DOHH2 (cell line): ENCODE measurements around the gene SYT14.
"Not testable (repeated sequence)": the region's sequence is repeated elsewhere in the genome, so short reads cannot be mapped to it uniquely, and the experiment has no call there.

Experiments used
- H3F3A ChIP-seq: fragments of 200-600 bp; sonication (generic), shearing (Covaris generic); 2 replicates; pipeline ENCODE4 v1.6.0; 2016; ENCODE audit warnings: antibody characterized with exemption, mild to moderate bottlenecking; ENCODE audit not compliant: control insufficient read depth, insufficient read depth
- H3K27ac ChIP-seq: fragments of 200-600 bp; sonication (generic); 2 replicates; pipeline ENCODE4 v1.5.1; 2014; ENCODE audit warnings: low read depth, mild to moderate bottlenecking, low read length, moderate library complexity
- H3K27me3 ChIP-seq: fragments of 200-600 bp; sonication (generic); 2 replicates; pipeline ENCODE4 v1.6.1; 2014; ENCODE audit warnings: mild to moderate bottlenecking, low read length, mixed read lengths; ENCODE audit not compliant: control insufficient read depth
- H3K36me3 ChIP-seq: fragments of 200-600 bp; sonication (generic); 2 replicates; pipeline ENCODE4 v1.6.1; 2014; ENCODE audit warnings: mild to moderate bottlenecking, low read length, moderate library complexity, mixed read lengths; ENCODE audit not compliant: control insufficient read depth
- H3K4me1 ChIP-seq: fragments of 200-600 bp; sonication (generic); 2 replicates; pipeline ENCODE4 v1.6.1; 2014; ENCODE audit warnings: mild to moderate bottlenecking, low read length, mixed read lengths; ENCODE audit not compliant: control insufficient read depth
- H3K4me2 ChIP-seq: fragments of 200-600 bp; sonication (generic); 2 replicates; pipeline ENCODE4 v1.6.0; 2014; ENCODE audit warnings: mild to moderate bottlenecking, low read length, moderate library complexity
- H3K4me3 ChIP-seq: fragments of 200-600 bp; sonication (generic); 2 replicates; pipeline ENCODE4 v1.5.1; 2014; ENCODE audit warnings: mild to moderate bottlenecking, low read length, mixed read lengths
- H3K79me2 ChIP-seq: fragments of 200-600 bp; sonication (generic); 2 replicates; pipeline ENCODE4 v1.6.1; 2014; ENCODE audit warnings: mild to moderate bottlenecking, low read length, mixed read lengths; ENCODE audit not compliant: control insufficient read depth
- H3K9me2 ChIP-seq: fragments of 200-600 bp; sonication (generic); replicated peaks from 2 replicates; pipeline ENCODE4 v1.6.1; 2014; ENCODE audit warnings: mild to moderate bottlenecking, low read length, mixed read lengths; ENCODE audit not compliant: control insufficient read depth
- H3K9me3 ChIP-seq: fragments of 200-600 bp; sonication (generic); 2 replicates; pipeline ENCODE4 v1.6.1; 2014; ENCODE audit warnings: antibody characterized with exemption, low read length, mixed read lengths; ENCODE audit not compliant: control insufficient read depth, insufficient read depth
- H4K20me1 ChIP-seq: fragments of 200-600 bp; sonication (generic); 2 replicates; pipeline ENCODE4 v1.6.0; 2014; ENCODE audit warnings: low read depth, mild to moderate bottlenecking, antibody characterized with exemption, low read length, moderate library complexity; ENCODE audit not compliant: control insufficient read depth, insufficient read depth
- CTCF ChIP-seq: fragments of 200-600 bp; sonication (generic); IDR thresholded peaks from one replicate; pipeline ENCODE4 v1.5.1; 2014; ENCODE audit warnings: antibody characterized with exemption, mild to moderate bottlenecking, low read depth, low read length; ENCODE audit not compliant: poor library complexity, severe bottlenecking
- EZH2phosphoT487 ChIP-seq: fragments of 200-600 bp; sonication (generic); IDR thresholded peaks from 2 replicates; pipeline ENCODE4 v1.6.1; 2017; ENCODE audit warnings: borderline replicate concordance, mild to moderate bottlenecking, antibody characterized with exemption, low read length, moderate library complexity, mixed read lengths

Gene SYT14

GRCh38 chr1:210195635-210196160, 257.7 kb downstream of the SYT14 start:
- H3K9me3 ChIP-seq = peaks cover 3% of the 10 kb centered on the region; the same call in 1 of the 2 replicates
- no peak overlapping the region for H3K4me2 ChIP-seq
- no peaks in the 10 kb centered on the region for H3K9me2 ChIP-seq
- no peak for TF ChIP-seq EZH2phosphoT487
- TF ChIP-seq CTCF = no peak
- no peaks in the 10 kb centered on the region for H3K36me3 ChIP-seq
- H3K27me3 ChIP-seq = no peaks in the 10 kb centered on the region
- H3F3A ChIP-seq = no peaks in the 10 kb centered on the region
- H3K79me2 ChIP-seq = no peaks in the 10 kb centered on the region
- H3K4me1 ChIP-seq = no peaks in the 10 kb centered on the region
- no peaks in the 10 kb centered on the region for H4K20me1 ChIP-seq
- H3K4me3 ChIP-seq = no peak overlapping the region
- H3K27ac ChIP-seq = no peak overlapping the region

- H3K4me1 ChIP-seq, H3K4me2 ChIP-seq, H3K4me3 ChIP-seq, H4K20me1 ChIP-seq, H3K27ac ChIP-seq, H3K9me2 ChIP-seq, H3K79me2 ChIP-seq, H3K9me3 ChIP-seq, H3K36me3 ChIP-seq, H3K27me3 ChIP-seq, H3F3A ChIP-seq: not testable (repeated sequence)
Measured at GRCh38 chr1:210196266-210196665, 258.2 kb downstream of the SYT14 start.

DNA sequence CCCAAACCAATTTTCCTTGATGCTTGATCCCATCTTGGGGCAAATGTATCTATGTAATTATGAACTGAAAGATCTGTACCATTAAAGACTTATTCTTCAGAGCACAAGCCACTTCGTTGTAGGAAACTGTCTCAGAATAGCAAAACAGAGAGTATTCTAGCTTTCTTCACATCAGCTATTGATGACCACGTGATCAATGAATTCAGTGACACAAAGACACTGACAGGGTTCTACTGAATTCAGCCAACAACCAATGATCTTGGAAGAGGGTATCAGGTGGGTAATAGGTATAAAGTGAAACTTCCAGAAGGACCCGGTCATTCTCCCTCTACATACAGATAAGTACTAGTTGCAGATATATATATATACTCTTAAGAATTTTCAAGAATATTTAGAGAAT, 260.8 kb downstream of the SYT14 start:
- no peaks in the 10 kb centered on the region for H3K27me3 ChIP-seq
- H3K9me3 ChIP-seq = peaks cover 3% of the 10 kb centered on the region; the same call in 1 of the 2 replicates
- H3K4me2 ChIP-seq = no peak overlapping the region
- H3K4me1 ChIP-seq = no peaks in the 10 kb centered on the region
- H3K79me2 ChIP-seq = no peaks in the 10 kb centered on the region
- TF ChIP-seq EZH2phosphoT487 = no peak
- TF ChIP-seq CTCF = no peak
- no peaks in the 10 kb centered on the region for H4K20me1 ChIP-seq
- no peak overlapping the region for H3K27ac ChIP-seq
- no peaks in the 10 kb centered on the region for H3F3A ChIP-seq
- H3K9me2 ChIP-seq = no peaks in the 10 kb centered on the region
- no peak overlapping the region for H3K4me3 ChIP-seq
- no peaks in the 10 kb centered on the region for H3K36me3 ChIP-seq

DNA sequence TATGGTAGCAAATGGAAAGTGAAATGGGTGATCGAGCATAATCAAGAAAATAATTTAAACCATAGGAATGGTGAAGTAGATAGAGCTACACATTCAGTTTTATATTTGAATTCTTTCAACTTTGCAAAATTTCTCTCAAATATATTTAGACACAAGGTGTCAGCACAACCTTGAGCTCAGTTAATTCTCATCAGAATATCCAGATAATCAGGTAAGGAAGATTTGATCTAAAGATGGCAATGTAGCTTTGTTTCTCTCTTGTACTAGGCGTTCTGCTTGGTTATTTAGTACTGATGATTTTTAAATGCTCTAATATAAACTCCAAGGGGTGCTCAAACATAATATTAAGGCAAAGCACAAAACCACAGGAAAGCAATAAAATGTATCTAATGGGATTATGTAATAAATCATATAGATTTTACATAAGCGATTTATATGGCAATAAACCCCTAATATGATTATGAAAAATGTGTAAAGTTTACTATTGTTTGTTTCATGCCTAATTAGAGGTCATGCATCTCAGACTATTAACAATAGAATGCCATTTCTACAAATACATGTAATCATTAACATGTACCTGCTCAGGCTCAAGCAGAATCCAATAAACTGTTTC, 262.2 kb downstream of the SYT14 start:
- no peaks in the 10 kb centered on the region for H3K27me3 ChIP-seq
- H3K4me3 ChIP-seq = no peak overlapping the region
- TF ChIP-seq EZH2phosphoT487 (no peak), CTCF (no peak)
- H3K36me3 ChIP-seq = no peaks in the 10 kb centered on the region
- peaks cover 3% of the 10 kb centered on the region; the same call in 1 of the 2 replicates for H3K9me3 ChIP-seq
- no peaks in the 10 kb centered on the region for H3F3A ChIP-seq
- no peaks in the 10 kb centered on the region for H3K4me1 ChIP-seq
- no peaks in the 10 kb centered on the region for H3K79me2 ChIP-seq
- H3K4me2 ChIP-seq = no peak overlapping the region
- no peaks in the 10 kb centered on the region for H3K9me2 ChIP-seq
- no peak overlapping the region for H3K27ac ChIP-seq
- no peaks in the 10 kb centered on the region for H4K20me1 ChIP-seq
